Measurements from ENCODE around the gene KCNA10. TPM values are rescaled to one million over a fixed set of nuclear protein-coding genes. Genes with fewer than 3 reads are reported as not detected.

The KCNA10 gene
- total RNA-seq, 1 donor from 2014 or later, result not detected

DNA sequence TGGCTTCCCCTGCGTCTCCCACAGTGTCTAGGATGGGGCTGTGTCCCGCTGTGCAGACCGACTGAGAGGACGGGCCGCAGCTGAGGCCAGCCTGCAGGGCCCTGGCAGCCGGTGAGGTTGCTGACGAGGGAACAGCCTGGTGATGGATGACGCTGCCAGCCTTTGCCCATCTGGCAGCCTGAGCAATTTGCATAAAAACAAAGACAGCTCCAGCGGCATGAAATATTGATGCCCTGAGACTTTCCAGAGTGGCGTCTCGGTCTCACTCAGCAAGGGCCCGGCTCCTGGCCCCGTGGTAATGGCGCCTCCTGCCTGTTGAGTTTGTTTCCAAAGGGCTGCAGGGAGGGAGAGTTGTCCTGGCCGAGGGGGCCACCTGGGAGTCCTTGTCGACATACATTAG, 19.1 kb upstream of the KCNA10 start:
- no peaks in the 10 kb centered on the region for H3K4me1 Mint-ChIP-seq (ENCODE audit: low read depth)
- no peak overlapping the region for H3K4me3 Mint-ChIP-seq (ENCODE audit: low read depth)
- H3K27me3 Mint-ChIP-seq, result peaks cover 28% of the 10 kb centered on the region
- H3K9me3 Mint-ChIP-seq (ENCODE audit: low read depth), result no peaks in the 10 kb centered on the region
- no peak for DNase-seq (ENCODE audit: low spot score, unreplicated experiment)
- TF ChIP-seq, protein P1, sequence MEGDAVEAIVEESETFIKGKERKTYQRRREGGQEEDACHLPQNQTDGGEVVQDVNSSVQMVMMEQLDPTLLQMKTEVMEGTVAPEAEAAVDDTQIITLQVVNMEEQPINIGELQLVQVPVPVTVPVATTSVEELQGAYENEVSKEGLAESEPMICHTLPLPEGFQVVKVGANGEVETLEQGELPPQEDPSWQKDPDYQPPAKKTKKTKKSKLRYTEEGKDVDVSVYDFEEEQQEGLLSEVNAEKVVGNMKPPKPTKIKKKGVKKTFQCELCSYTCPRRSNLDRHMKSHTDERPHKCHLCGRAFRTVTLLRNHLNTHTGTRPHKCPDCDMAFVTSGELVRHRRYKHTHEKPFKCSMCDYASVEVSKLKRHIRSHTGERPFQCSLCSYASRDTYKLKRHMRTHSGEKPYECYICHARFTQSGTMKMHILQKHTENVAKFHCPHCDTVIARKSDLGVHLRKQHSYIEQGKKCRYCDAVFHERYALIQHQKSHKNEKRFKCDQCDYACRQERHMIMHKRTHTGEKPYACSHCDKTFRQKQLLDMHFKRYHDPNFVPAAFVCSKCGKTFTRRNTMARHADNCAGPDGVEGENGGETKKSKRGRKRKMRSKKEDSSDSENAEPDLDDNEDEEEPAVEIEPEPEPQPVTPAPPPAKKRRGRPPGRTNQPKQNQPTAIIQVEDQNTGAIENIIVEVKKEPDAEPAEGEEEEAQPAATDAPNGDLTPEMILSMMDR (IDR thresholded peaks at IDR 0.05; ENCODE audit: unreplicated experiment), result no peak
- H3K27ac Mint-ChIP-seq, result no peak overlapping the region
- no peaks in the 10 kb centered on the region for H3K36me3 Mint-ChIP-seq (ENCODE audit: insufficient read depth)

DNA sequence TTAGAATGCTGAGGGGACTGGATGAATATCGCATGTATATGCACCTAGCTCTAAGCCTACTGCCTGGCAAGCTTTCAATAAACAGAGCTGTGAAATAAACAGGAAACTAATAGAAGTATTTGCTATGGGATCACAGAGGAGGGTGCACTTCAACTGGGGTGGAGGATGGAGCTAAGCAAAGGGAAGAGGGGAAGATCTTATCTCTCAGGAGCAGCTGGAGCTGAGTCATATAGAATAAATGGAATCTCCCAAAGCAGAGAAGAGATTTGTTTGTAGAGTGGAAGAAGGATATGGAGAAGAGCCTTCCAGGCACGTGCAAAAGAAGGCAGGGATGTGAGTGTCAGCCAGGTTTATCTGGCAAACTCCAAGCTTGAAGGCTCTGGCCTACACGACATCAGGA, 17.0 kb upstream of the KCNA10 start:
- DNase-seq (ENCODE audit: low spot score, unreplicated experiment), result no peak
- TF ChIP-seq, protein P1 (IDR thresholded peaks at IDR 0.05; ENCODE audit: unreplicated experiment), result no peak
- Mint-ChIP-seq H3K27me3 (peaks cover 35% of the 10 kb centered on the region), H3K4me1 (ENCODE audit: low read depth) (no peaks in the 10 kb centered on the region), H3K9me3 (ENCODE audit: low read depth) (no peaks in the 10 kb centered on the region), H3K27ac (no peak overlapping the region), H3K36me3 (ENCODE audit: insufficient read depth) (no peaks in the 10 kb centered on the region), H3K4me3 (ENCODE audit: low read depth) (no peak overlapping the region)

DNA sequence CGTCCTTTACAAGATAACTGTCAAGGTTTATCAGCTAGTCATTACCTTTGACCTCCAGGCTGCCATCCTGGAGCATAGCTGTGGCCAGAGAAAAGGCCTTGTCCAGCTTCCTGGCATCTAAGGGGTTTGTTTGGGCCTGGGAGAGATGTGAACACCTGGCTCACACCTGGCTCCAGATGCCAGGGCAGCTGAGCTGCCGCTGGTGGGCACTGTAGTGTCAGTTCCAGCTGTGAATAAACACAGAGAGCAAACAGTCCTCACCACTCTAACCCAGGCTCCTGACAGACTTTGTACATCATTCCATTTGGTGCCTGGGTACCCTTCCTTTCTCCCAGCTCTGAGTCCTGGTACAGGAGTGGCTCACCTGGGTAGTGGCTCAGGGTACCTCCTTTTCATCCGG, 14.3 kb upstream of the KCNA10 start:
- DNase-seq (ENCODE audit: low spot score, unreplicated experiment), result no peak
- H3K4me1 Mint-ChIP-seq (ENCODE audit: low read depth), result no peaks in the 10 kb centered on the region
- H3K27me3 Mint-ChIP-seq, result peaks cover 40% of the 10 kb centered on the region
- H3K36me3 Mint-ChIP-seq (ENCODE audit: insufficient read depth), result no peaks in the 10 kb centered on the region
- TF ChIP-seq, protein P1 (IDR thresholded peaks at IDR 0.05; ENCODE audit: unreplicated experiment), result no peak
- H3K9me3 Mint-ChIP-seq (ENCODE audit: low read depth), result no peaks in the 10 kb centered on the region
- H3K27ac Mint-ChIP-seq, result no peak overlapping the region
- H3K4me3 Mint-ChIP-seq (ENCODE audit: low read depth), result no peak overlapping the region

DNA sequence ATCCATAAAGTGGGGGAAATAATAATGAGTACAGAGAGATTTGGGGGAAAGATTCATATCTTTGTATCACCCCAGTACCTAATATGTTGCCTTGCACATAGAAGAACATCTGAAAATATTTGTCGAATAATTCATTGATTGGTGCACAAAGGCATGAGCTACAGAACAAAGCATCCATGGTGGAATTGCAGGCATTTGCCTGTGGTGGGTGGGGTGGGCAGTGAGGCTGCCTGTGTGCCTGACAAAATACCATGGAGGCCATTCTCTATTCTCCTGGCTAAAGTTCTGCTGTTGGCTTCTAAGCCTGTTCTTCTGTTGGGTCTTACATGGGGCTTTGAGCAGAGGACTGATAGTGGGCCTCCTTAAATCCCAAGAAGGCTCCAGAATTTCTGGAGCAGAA, 10.0 kb upstream of the KCNA10 start:
- Mint-ChIP-seq H3K9me3 (ENCODE audit: low read depth) (no peaks in the 10 kb centered on the region), H3K4me1 (ENCODE audit: low read depth) (no peaks in the 10 kb centered on the region), H3K27me3 (peaks cover 54% of the 10 kb centered on the region), H3K4me3 (ENCODE audit: low read depth) (no peak overlapping the region), H3K27ac (no peak overlapping the region), H3K36me3 (ENCODE audit: insufficient read depth) (no peaks in the 10 kb centered on the region)
- TF ChIP-seq, protein P1 (IDR thresholded peaks at IDR 0.05; ENCODE audit: unreplicated experiment), result no peak
- no peak for DNase-seq (ENCODE audit: low spot score, unreplicated experiment)

DNA sequence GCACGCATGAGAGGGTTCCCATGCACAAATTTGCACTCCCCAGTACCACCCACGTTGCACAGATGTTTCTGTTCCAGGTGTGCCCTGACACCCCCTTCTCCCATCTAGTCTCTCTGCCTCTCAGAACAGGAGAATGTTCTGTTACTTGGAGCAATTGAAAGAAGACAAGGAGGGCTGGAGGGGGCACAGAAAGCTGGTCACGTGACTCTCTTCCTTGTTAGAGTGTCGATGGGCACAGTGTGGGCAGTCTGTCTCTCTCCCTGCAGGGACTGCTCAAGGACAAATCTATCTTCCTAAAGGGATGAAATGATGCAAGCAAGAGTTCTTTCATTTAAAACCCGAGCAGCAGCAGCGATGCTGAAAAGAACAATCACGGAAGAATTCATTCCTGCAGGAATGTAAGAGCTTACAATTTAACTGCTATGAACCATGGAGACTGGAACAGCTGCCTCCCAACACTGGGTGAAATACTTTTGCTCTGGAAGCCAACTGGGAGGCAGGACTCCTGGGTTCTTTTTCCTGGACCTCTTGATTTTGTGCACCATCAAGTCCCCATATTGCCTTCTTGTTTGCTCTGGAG, 7.3 kb upstream of the KCNA10 start:
- Mint-ChIP-seq H3K4me3 (ENCODE audit: low read depth) (no peak overlapping the region), H3K9me3 (ENCODE audit: low read depth) (no peaks in the 10 kb centered on the region), H3K36me3 (ENCODE audit: insufficient read depth) (no peaks in the 10 kb centered on the region), H3K4me1 (ENCODE audit: low read depth) (no peaks in the 10 kb centered on the region), H3K27me3 (peaks cover 61% of the 10 kb centered on the region), H3K27ac (no peak overlapping the region)
- TF ChIP-seq, protein P1 (IDR thresholded peaks at IDR 0.05; ENCODE audit: unreplicated experiment), result no peak
- DNase-seq (ENCODE audit: low spot score, unreplicated experiment), result no peak
